Effector CD4-positive, alpha-beta T cell (primary cell): ENCODE results near the gene COX7A2.
A peak's percentile ranks its signal among the peaks of the same experiment; 100 is the strongest.

Source experiments
- DNase-seq: peaks from one replicate; pipeline ENCODE4 v3.0.0-alpha.2; 2020
- total RNA-seq: gene quantifications from one replicate; lab custom pipeline; 2026; lab: John Stamatoyannopoulos, UW

The COX7A2 gene
- 22.7 reads per million, percentile 49 among the genes with 10 or more reads in this experiment for total RNA-seq

DNA sequence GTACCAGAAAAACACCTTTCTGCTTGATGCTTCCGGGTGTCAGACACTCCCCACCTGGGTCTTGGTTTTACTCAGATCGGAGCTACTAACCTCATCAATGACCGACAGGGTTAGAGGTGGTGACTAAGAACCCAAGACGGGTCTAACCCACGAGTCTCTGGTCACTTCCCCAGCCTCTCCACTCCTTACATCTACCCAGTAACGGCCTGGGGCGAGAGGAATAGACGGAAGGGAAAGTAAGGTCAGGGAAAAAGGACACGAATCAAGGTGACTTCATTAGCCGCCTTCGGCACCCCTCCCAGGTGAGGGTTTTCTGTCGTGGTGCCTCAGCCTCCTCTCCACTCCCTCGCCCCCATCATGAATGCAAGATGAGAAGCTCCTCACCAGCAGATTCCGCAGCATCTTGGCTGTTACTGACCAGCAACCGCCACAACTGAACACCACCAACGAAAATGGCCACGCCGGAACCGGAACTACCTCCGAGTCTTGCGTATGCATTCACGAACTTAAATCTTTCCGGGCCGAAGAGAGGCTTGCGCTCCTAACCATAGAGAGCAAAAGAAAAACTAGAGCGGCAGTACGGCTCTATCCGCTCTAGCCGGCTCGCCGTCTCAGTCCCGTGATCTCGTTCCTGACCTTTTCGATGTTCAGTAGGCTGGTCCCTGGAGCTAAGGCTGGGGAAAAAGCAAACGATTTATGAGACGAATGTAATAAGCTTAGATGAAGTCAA is at the start of gene COX7A2:
TSS of gene COX7A2 (minus strand) at position 469 of the 730 bp plus-strand sequence. CDS start at position 402, 67 bp downstream.
- DNase-seq: peak; percentile 78

GRCh38 chr6:75292555-75292954 is 49.0 kb upstream of the COX7A2 start:
- no peak for DNase-seq

DNA sequence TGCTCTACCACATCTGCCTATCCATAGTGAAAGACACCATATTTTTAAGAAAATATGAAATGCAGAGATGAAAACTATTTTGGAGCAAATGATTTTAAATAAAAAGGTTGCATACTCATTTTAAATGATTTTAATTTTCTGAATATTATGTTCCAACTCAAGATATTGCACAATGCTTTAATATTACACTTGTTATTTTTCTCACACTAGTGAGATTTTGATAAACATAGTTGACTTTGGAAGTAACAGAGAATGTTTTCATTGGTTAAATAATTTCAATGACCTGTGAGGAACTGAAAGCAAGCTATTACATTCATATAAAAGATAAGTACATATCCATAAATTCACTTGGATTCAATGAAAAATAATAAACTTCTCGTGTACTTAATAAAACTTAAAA is 48.1 kb upstream of the COX7A2 start:
- no peak for DNase-seq

DNA sequence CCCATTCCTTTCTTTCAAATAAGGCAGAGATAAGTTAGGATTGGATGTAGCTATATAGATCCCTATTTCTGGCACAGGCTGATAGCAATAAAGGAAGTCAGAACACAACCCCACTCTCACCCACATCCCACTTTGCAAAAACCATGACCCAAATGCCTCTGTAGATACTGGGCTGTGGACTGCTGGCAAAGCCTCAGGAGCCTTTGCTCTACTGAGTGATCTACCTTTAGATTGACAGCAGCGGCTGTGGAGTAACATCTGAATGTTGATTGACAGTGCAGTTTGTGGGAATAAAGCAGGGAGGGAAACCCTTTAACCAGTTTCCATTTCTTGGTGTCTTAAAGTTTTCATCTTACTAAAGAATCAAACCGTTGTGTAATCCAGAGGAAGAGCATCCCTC is 47.7 kb upstream of the COX7A2 start:
- no peak for DNase-seq

- DNase-seq: no peak
Observed at GRCh38 chr6:75290136-75290945, 46.7 kb upstream of the COX7A2 start.

DNA sequence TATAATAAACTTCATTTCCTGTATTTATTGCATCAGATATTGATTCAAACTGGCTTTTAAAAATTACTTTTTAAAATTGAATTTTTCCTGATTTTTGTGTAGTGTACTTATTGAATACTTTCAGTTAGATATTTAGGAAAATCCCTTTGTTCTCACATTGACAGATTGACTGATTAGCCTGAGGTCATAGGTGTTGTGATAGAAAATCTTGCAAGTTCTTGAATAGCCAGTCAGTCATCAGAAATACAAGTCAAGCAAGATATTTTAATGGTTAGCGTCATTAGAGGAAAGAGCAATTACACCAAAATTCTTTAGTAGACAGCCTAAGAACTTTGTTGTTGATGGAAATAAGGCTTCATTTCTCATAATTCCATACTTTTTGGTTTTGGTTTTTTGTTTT is 44.4 kb upstream of the COX7A2 start:
- DNase-seq: no peak

DNA sequence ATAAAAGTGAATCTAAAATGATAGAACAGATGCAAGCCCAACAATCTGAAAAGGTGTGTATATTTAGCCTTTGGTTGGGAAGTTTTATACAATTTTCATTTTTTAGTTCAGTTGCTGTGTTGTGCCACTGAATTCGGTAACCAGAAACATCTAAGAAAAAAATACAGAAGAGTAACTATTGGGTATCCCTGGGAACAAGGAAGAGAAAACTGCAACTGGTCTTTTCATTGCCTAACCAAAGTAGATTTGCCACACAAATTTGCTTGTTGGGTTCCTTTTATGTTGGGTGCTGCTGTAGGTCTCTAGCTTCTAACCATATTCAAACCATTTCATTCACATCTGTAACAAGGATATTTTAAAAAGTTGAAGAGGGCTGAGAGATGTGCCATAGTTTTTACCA is 43.8 kb upstream of the COX7A2 start:
- no peak for DNase-seq

- DNase-seq: no peak
Observed at GRCh38 chr6:75286955-75287354, 43.4 kb upstream of the COX7A2 start.

DNA sequence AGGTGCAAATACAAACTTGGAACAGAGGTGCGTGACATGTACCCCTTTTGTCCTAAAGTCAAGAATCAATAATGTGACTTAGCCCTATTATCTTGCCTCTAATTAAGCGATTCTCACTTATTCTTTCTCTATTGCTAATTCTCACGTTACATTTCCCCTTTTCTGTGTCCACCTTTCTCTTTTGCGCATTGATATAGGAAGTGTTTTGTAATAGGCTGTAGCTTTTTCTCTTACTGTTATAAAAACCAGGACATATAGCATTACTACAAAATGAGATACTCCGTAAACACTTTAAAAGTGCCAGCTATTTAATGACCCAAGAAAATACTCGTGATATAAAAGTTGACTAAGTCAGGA is 41.7 kb upstream of the COX7A2 start:
- DNase-seq: no peak

DNA sequence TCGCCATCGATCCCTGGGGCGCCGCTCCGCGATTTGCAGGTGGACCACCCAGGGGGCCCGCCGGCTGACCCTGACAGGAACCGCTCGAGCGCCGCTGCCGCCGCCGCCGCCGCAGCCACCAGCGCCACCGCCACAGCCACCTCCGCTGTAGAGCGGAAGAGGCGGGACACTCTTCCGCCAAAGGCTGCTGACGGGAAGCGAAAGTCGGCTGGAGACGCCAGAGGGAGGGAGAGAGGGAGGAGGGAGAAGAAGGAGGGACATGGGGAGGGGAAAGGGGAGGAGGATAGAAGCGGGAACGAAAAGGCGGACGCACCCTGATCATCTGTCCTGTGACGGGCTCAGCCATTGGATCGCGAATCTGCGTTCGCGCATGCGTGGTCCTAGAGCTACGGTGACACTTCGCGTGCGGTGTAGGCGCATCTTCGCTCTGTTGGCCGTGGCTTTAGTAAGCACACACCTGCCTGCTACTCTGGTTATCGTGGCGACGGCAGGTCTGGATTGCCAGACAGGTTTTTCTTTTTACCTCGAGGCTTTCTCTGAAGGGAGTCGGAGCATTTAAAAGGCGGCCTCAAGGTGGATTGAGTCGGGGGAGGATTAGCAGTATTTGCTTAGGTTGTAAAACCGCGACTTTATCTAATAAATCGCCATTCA is 41.2 kb upstream of the COX7A2 start, which contains the start of gene TMEM30A:
TSS of gene TMEM30A (minus strand) at position 161 of the 651 bp plus-strand sequence. CDS start at position 7, 154 bp downstream.
- peak; percentile 95 for DNase-seq

DNA sequence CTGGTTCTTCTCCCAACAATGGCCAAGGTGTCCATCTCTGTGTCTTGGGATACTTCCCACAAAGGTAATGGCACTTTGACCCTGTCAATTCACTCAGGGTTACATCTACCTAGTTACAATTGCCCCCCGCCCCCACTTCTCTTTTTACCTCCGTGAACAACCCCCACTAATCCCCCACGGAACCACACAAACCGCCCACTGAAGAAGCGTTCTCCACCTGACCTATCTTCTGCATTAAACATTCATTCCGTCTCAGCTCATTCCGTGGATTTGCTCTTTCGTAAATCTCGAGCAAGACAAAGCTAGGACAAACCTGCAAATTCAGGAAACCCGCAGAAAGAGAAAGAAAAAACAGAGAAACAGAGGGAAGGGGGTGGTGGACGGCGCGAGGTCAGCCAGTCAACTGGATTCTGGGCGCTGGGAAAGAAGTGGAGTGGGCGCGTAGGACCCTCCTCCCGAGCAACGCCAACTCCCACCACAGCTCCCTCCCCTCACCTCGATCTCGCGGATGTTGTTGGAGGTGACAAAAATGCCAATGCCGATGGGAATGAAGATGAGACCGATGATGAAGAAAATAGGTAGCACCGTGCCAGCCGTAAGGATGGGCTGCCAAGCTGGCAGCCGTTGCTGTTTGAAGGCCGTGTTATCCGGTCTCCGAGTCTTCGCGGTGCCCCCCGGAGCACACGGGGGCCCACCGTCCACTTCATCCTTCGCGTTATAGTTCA is 40.5 kb upstream of the COX7A2 start:
- DNase-seq: peak; percentile 4

- no peak for DNase-seq
Observed at GRCh38 chr6:75282706-75283105, 39.1 kb upstream of the COX7A2 start.

DNA sequence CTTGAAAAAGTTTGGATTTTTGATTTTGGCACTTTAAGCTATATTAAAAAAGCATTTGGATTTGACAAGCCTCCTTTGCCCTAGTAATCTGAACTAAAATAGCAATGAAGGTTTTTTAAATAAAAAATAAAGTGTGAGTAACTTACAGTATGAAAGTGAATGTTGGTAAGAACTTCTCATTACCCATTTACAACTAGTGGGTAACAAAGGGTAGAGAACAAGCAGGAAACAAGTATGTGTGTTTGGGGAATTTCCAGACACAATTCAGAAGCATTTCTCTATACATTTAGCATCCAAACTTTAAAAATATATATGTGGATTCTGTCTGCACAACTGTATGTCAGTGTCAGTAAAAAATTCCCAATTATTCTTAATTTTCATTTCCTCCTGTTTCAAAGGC is 38.1 kb upstream of the COX7A2 start:
- no peak for DNase-seq

- no peak for DNase-seq
Observed at GRCh38 chr6:75280131-75280855, 36.7 kb upstream of the COX7A2 start.

GRCh38 chr6:75279418-75279817 is 35.8 kb upstream of the COX7A2 start:
- no peak for DNase-seq

DNA sequence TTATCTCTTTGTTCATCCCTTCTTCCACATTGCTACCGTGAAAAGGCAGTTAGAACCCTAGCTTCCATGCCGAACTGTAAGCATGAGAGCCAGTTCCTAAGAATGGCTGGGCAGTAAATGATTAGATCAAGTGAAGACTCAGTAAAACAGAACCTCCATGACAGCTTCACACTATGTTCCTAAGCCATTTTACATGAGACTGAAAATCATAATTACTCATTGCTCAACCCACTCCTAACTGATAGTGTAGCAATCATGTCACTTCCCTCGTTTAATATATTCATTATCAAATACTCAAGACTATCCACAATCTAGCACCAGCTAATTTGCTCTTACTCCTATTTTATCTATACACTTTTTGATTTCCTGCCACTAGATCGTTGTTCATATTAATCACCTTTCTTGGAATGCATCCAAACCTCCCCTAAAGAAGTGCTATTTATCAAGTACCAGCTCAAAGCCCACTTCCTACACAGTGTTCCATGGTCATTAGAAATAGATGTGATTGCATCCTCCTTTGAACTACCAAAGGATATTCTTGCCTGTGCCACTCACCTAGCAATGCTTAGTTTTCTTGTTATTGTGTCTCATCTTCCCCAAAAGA is 35.0 kb upstream of the COX7A2 start:
- no peak for DNase-seq

- DNase-seq: no peak
Observed at GRCh38 chr6:75275067-75275466, 31.5 kb upstream of the COX7A2 start.

- no peak for DNase-seq
Observed at GRCh38 chr6:75273009-75273408, 29.4 kb upstream of the COX7A2 start.

DNA sequence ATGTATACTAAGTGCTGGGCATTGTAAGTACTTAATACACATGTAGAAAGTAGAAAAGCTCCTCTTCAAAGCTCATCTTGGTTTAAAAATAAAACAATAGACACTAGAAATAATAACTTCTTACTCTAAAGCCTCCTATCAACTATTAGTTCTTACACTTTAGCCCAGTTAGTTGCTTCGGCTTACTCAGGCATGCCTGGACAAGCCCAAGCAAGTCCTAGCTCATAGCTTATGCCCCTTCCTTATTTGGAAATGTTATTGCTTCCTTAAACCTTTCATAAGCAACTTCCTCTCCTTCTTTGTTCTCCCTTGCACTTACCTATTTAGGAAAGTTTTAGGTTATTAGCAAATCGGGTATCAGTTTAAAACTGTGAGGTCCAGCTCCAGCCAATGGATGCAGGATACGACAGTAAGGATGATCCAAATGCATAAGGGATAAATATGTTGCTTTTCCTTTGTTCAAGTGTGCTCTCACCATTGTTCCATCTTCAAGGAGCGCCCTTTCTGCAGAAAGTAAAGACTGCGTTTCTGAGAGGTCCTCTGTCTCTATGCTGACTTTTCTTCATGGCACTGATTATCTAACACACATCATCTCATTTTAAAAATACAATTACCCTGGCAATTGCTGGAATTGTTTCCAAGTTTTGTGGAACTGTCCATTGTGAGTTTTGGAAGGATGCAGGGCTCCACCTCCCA is 28.7 kb upstream of the COX7A2 start:
- no peak for DNase-seq

GRCh38 chr6:75268988-75269354 is 25.4 kb upstream of the COX7A2 start:
- no peak for DNase-seq
